Gastrocnemius medialis (tissue), 4 donors: ENCODE measurements around the gene CFAP46. TPM values are rescaled to one million over a fixed set of nuclear protein-coding genes. Genes with fewer than 3 reads are reported as not detected.

Source experiments
- ATAC-seq, 2 donors: fragments of 150-250 bp; one replicate each; pipeline ENCODE4 v1.9.1; 2016
- DNase-seq, 2 donors: peaks; one replicate each; pipeline ENCODE4 v3.0.0-alpha.2; 2019
- H3K27ac ChIP-seq, 4 donors: fragments of 200-600 bp; sonication (generic); 1 replicate in 1 of 4; 2 replicates in 3 of 4; pipeline ENCODE4 v1.5.1; 2016 to 2018; ENCODE audit warnings: mild to moderate bottlenecking in 2 of 4, moderate library complexity in 1 of 4
- H3K27me3 ChIP-seq, 3 donors: fragments of 200-600 bp; sonication (generic) in 2 of 3; 1 replicate in 1 of 3; 2 replicates in 2 of 3; pipeline versions ENCODE4 v1.5.1 to v1.6.0; 2016 to 2019; ENCODE audit warnings: mild to moderate bottlenecking in 1 of 3, moderate library complexity in 1 of 3
- H3K36me3 ChIP-seq, 2 donors: fragments of 200-600 bp; sonication (generic) in 1 of 2; one replicate each; pipeline ENCODE4 v1.5.1; 2017 to 2018
- H3K4me1 ChIP-seq, 2 donors: fragments of 200-600 bp; sonication (generic) in 1 of 2; one replicate each; pipeline ENCODE4 v1.5.1; 2016 to 2017; ENCODE audit warnings: mild to moderate bottlenecking in 2 of 2
- H3K4me3 ChIP-seq, 4 donors: fragments of 200-600 bp; sonication (generic) in 3 of 4; 1 replicate in 1 of 4; 2 replicates in 3 of 4; pipeline ENCODE4 v1.5.1; 2016 to 2019; ENCODE audit warnings: mild to moderate bottlenecking in 2 of 4
- H3K9me3 ChIP-seq, 3 donors: fragments of 200-600 bp; sonication (generic) in 2 of 3; 1 replicate in 1 of 3; 2 replicates in 2 of 3; pipeline ENCODE4 v1.5.1; 2016 to 2019
- CTCF ChIP-seq, 5 experiments: fragments of 450-650 bp in 3 of 5; fragments of 200-600 bp in 2 of 5; sonication (generic) in 2 of 5; IDR thresholded peaks in 4 of 5; conservative IDR thresholded peaks in 1 of 5; 1 replicate in 4 of 5; 2 replicates in 1 of 5; pipeline ENCODE4 v1.5.1; 2016 to 2019; ENCODE audit warnings: antibody characterized with exemption in 5 of 5, mild to moderate bottlenecking in 3 of 5, moderate library complexity in 3 of 5
- POLR2A ChIP-seq, 2 donors: fragments of 450-650 bp; IDR thresholded peaks; one replicate each; pipeline ENCODE4 v1.6.1; 2017; ENCODE audit warnings: antibody characterized with exemption in 2 of 2, mild to moderate bottlenecking in 2 of 2, moderate library complexity in 2 of 2
- in situ Hi-C, 4 donors: fragments of 200-750 bp; cut with MboI; loops; one replicate each; pipeline versions ENCODE4 v1.15.0 to v1.8.0; 2017; ENCODE audit warnings: low sequenced_read_pairs in 4 of 4
- intact Hi-C: fragments of 100-400 bp; cut with DNase I; formaldehyde crosslinking; loops from one replicate; pipeline ENCODE4 v1.15.1; 2023; ENCODE audit warnings: low total_unique reads
- total RNA-seq, 4 donors: library from RNA; depleted of rRNA; stranded (reverse); fragments of >200 nt; gene quantifications; one replicate each; pipeline versions ENCODE4 v1.1.0 to v1.2.3, GENCODE V29; 2016

The CFAP46 gene
- total RNA-seq, 4 donors from 2014 or later = 4.2 to 27.9 (median 11.9) TPM

- in situ Hi-C loops (no loop called here), intact Hi-C loops (no loop called here)
- H3K4me3 ChIP-seq = no peak overlapping the region
- no peaks in the 10 kb centered on the region for H3K4me1 ChIP-seq
- H3K9me3 ChIP-seq = no peaks in the 10 kb centered on the region
- no peak for TF ChIP-seq POLR2A (IDR thresholded peaks at IDR 0.05)
- TF ChIP-seq CTCF (IDR thresholded peaks at IDR 0.05 in 4 of 5, conservative IDR thresholded peaks at IDR 0.05 in 1 of 5) = no peak
- DNase-seq (no peak), ATAC-seq (no peak)
- peaks cover 4 to 22% (median 7%) of the 10 kb centered on the region in 3 donors for H3K27me3 ChIP-seq
- no peaks in the 10 kb centered on the region for H3K36me3 ChIP-seq
- no peak overlapping the region for H3K27ac ChIP-seq
These were observed 100.8 kb downstream of the CFAP46 start for GRCh38 chr10:132841615-132841975.

- Histone ChIP-seq H3K27ac (no peak overlapping the region), H3K4me1 (no peaks in the 10 kb centered on the region), H3K36me3 (no peaks in the 10 kb centered on the region), H3K4me3 (no peak overlapping the region), H3K9me3 (no peaks in the 10 kb centered on the region), H3K27me3 (peaks cover 2 to 17% (median 5%) of the 10 kb centered on the region in 3 donors)
- no peak for DNase-seq
- no peak for TF ChIP-seq POLR2A (IDR thresholded peaks at IDR 0.05)
- no peak for TF ChIP-seq CTCF (IDR thresholded peaks at IDR 0.05 in 4 of 5, conservative IDR thresholded peaks at IDR 0.05 in 1 of 5)
- no peak for ATAC-seq
- in situ Hi-C loops (no loop called here), intact Hi-C loops (no loop called here)
These were observed 101.4 kb downstream of the CFAP46 start for GRCh38 chr10:132840698-132841614.

- H3K9me3 ChIP-seq = no peaks in the 10 kb centered on the region
- no peak for TF ChIP-seq POLR2A (IDR thresholded peaks at IDR 0.05)
- no peak for TF ChIP-seq CTCF (IDR thresholded peaks at IDR 0.05 in 4 of 5, conservative IDR thresholded peaks at IDR 0.05 in 1 of 5)
- no peak overlapping the region for H3K27ac ChIP-seq
- peaks cover 0 to 16% (median 0%) of the 10 kb centered on the region in 3 donors for H3K27me3 ChIP-seq
- H3K4me3 ChIP-seq = no peak overlapping the region
- DNase-seq = no peak
- intact Hi-C loops (loop anchor here (5.0 kb wide), 1 partner anchor 103 kb away; the partner anchor contains the start of gene CFAP46), in situ Hi-C loops (no loop called here)
- no peak for ATAC-seq
- no peaks in the 10 kb centered on the region for H3K36me3 ChIP-seq
- H3K4me1 ChIP-seq = no peaks in the 10 kb centered on the region
These were observed 103.3 kb downstream of the CFAP46 start for GRCh38 chr10:132839061-132839460.

GRCh38 chr10:132838346-132838970 is 103.9 kb downstream of the CFAP46 start:
- H3K4me1 ChIP-seq = no peaks in the 10 kb centered on the region
- no peak for TF ChIP-seq POLR2A (IDR thresholded peaks at IDR 0.05)
- TF ChIP-seq CTCF (IDR thresholded peaks at IDR 0.05 in 4 of 5, conservative IDR thresholded peaks at IDR 0.05 in 1 of 5) = no peak
- no peak overlapping the region for H3K27ac ChIP-seq
- intact Hi-C loops = loop anchor here (5.0 kb wide), 1 partner anchor 104 kb away; the partner anchor contains the start of gene CFAP46
- in situ Hi-C loops = no loop called here
- DNase-seq (no peak), ATAC-seq (no peak)
- no peaks in the 10 kb centered on the region for H3K9me3 ChIP-seq
- no peak overlapping the region for H3K4me3 ChIP-seq
- peaks cover 0 to 16% (median 0%) of the 10 kb centered on the region in 3 donors for H3K27me3 ChIP-seq
- H3K36me3 ChIP-seq = peaks cover 0 to 3% of the 10 kb centered on the region in 2 donors
